ENCODE measurements around the gene KIN.

DNA sequence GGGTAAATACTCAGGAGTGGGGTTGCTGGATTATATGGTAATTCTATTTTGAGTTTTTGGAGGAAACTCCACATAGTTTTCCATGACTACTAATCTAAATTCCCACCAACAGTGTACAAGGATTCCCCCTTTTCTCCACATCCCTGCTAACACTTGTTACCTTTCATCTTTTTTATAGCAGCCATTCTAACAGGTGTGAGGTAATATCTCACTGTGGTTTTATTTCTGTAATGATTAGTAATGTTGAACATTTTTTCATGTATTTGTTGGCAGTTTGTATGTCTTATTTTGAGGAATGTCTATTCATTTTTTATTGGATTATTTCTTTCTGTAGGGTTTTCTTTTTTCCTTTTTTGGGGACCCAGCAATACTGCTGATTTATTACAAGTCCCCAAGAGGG lies 45.4 kb upstream of the KIN start:
- TF ChIP-seq EZH2 (IDR thresholded peaks at IDR 0.05; ENCODE audit: borderline replicate concordance, low read length): no peak
- no peak for TF ChIP-seq CTCF (conservative IDR thresholded peaks at IDR 0.05 in 1 of 2, IDR thresholded peaks at IDR 0.05 in 1 of 2; ENCODE audit: extremely low read depth in 1 of 2, insufficient read depth in 1 of 2, low read depth in 1 of 2, low read length in 2 of 2)

Measured in mammary epithelial cell (primary cell).